ENCODE measurements around the gene APOB. TPM values are rescaled to one million over a fixed set of nuclear protein-coding genes. Genes with fewer than 3 reads are reported as not detected.

The APOB gene
- total and polyA plus RNA-seq, 2 of the 13 experiments (the other 11 are each of a cell fraction or from before 2014, with no cell fraction given) = 1,569 to 2,515 TPM

- TF ChIP-seq MTF2 (CRISPR knock-in tag; IDR thresholded peaks at IDR 0.05; ENCODE audit: borderline replicate concordance) = 0 out of 2 replicates have a peak, but pooled peaks have one; percentile 52
- TF ChIP-seq ATF1 (CRISPR knock-in tag; IDR thresholded peaks at IDR 0.05) = 0 out of 2 replicates have a peak, but pooled peaks have one; percentile 7
- TF ChIP-seq ZNF557 (CRISPR knock-in tag; IDR thresholded peaks at IDR 0.05) = 0 out of 2 replicates have a peak, but pooled peaks have one; percentile 25
- TF ChIP-seq ZNF446 (CRISPR knock-in tag; IDR thresholded peaks at IDR 0.05) = peak; percentile 86; the same call in 1 of the 2 replicates
- no peak for TF ChIP-seq ZNF782 (CRISPR knock-in tag; IDR thresholded peaks at IDR 0.05; ENCODE audit: borderline replicate concordance)
- 0 out of 2 replicates have a peak, but pooled peaks have one; percentile 24 for TF ChIP-seq CAMTA2 (CRISPR knock-in tag; IDR thresholded peaks at IDR 0.05; ENCODE audit: borderline replicate concordance)
- no peak for TF ChIP-seq ARNT (IDR thresholded peaks at IDR 0.05)
- TF ChIP-seq JUND (CRISPR knock-in tag; IDR thresholded peaks at IDR 0.05) = no peak
- TF ChIP-seq MEIS2 (CRISPR knock-in tag; IDR thresholded peaks at IDR 0.05) = peak; percentile 70; the same call in 1 of the 2 replicates
- peak; percentile 79 for TF ChIP-seq POLR2AphosphoS5 (IDR thresholded peaks at IDR 0.05; ENCODE audit: low read depth, low read length)
- no peak; the same call in 1 of the 2 replicates for TF ChIP-seq FOXC1 (CRISPR knock-in tag; IDR thresholded peaks at IDR 0.05; ENCODE audit: borderline replicate concordance)
Measured at GRCh38 chr2:21036708-21037670, 6.9 kb downstream of the APOB start (continued).

DNA sequence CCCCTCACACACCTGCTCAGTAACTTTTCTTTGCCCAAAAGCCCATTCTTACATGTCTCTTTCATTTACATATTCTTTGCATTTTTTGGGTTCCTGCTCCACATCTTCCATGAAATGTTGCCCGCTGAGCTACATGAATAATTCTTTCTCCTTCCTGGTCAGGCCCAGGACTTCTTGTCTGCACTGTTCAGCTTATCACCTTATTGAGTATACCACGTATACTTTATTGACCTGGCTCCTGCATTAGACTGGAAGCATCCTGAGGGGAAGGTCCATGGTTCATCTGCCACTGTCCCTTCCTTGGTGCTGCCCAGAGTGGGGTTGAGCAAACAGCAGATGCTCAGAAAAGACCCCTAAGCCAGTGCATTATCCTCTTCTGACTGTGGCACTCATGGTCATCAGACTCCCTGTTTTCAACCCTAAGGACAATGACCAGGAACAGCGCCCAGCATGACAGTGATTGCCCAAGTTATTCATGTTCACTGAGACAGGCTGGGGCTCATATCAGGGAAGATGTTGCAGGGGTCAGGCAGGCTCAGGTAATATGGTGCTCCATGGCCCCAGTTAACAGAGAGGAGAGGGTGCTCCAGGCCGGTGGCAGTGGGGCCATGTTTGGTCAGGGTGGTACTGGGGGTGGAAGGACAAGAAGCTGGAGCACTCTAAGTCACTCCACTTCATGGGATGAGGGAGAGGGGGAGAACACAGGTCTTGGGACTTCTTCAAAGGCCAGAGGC lies 7.7 kb downstream of the APOB start:
- BruUV-seq (replicated peaks) = no TSS peak
- TF ChIP-seq ZFP36L1 (CRISPR knock-in tag; IDR thresholded peaks at IDR 0.05) = no peak
- TF ChIP-seq ZXDC (CRISPR knock-in tag; IDR thresholded peaks at IDR 0.05) = peak; percentile 19; the same call in 1 of the 2 replicates
- TF ChIP-seq ZFP36 (IDR thresholded peaks at IDR 0.05; ENCODE audit: borderline replicate concordance, low read depth, low read length, partially characterized antibody) = no peak
- TF ChIP-seq, protein P1, sequence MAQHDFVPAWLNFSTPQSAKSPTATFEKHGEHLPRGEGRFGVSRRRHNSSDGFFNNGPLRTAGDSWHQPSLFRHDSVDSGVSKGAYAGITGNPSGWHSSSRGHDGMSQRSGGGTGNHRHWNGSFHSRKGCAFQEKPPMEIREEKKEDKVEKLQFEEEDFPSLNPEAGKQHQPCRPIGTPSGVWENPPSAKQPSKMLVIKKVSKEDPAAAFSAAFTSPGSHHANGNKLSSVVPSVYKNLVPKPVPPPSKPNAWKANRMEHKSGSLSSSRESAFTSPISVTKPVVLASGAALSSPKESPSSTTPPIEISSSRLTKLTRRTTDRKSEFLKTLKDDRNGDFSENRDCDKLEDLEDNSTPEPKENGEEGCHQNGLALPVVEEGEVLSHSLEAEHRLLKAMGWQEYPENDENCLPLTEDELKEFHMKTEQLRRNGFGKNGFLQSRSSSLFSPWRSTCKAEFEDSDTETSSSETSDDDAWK (CRISPR knock-in tag; IDR thresholded peaks at IDR 0.05) = no peak

More for the DNA sequence above, 7.7 kb downstream of the APOB start:
- ChIA-PET CTCF (ENCODE audit: low intra/inter-chr PET ratio, low total read pairs) (no interaction called here), POLR2A (interaction anchor here (0.8 to 13.2 kb wide), 17 partner anchors 10 to 370 kb away, joined by 3 to 317 read pairs (median 7); no protein-coding TSS in a partner anchor)
- no peaks in the 10 kb centered on the region for H3K27me3 ChIP-seq (ENCODE audit: control insufficient read depth in 1 of 2, insufficient read depth in 2 of 2, low read length in 2 of 2)
- 91% methylated on average over 4 of the region's 4 CpGs for WGBS (ENCODE audit: low lambda C conversion rate)
- no peak overlapping the region for H2AFZ ChIP-seq (ENCODE audit: low read length)
- no peak overlapping the region for H3K9ac ChIP-seq (ENCODE audit: insufficient read depth, low read depth, low read length)
- in situ Hi-C loops (cut with HindIII; ENCODE audit: extremely low pct_ligation_motif_present, low pct_unique_long_range_greater_than_20kb) (no loop called here), intact Hi-C loops (cut with micrococcal nuclease; ENCODE audit: unreplicated experiment) (no loop called here)
- peaks cover 100% of the 10 kb centered on the region for H4K20me1 ChIP-seq (ENCODE audit: insufficient read depth, low read length)
- H3K36me3 ChIP-seq (replicated peaks in 1 of 2; ENCODE audit: control insufficient read depth in 1 of 2, insufficient read depth in 2 of 2, low read length in 2 of 2) = peaks cover 71 to 99% of the 10 kb centered on the region in 2 experiments
- H3K4me3 ChIP-seq (replicated peaks in 1 of 3; ENCODE audit: insufficient read depth in 1 of 3, low read depth in 2 of 3, low read length in 3 of 3) = peak overlapping the region in 1 of 3 experiments; percentile 13; a peak in 2 of 6 replicates
- H3K79me2 ChIP-seq (ENCODE audit: insufficient read depth, low read length) = peaks cover 90% of the 10 kb centered on the region
- H3K27ac ChIP-seq (ENCODE audit: extremely low read length, insufficient read depth, low read length) = peak overlapping the region; percentile 1
- peak overlapping the region; percentile 93 for H3K4me2 ChIP-seq (ENCODE audit: low read depth, low read length)
- peak; percentile 6 for ATAC-seq
- DNase-seq (ENCODE audit: low spot score) = no peak
- no peaks in the 10 kb centered on the region for H3K9me3 ChIP-seq (ENCODE audit: low read length)
- peaks cover 99% of the 10 kb centered on the region for H3K4me1 ChIP-seq (ENCODE audit: insufficient read depth, low read length)
- no peak for FAIRE-seq

Measured in HepG2 (cell line).